Measurements from ENCODE around the gene CENPO.

DNA sequence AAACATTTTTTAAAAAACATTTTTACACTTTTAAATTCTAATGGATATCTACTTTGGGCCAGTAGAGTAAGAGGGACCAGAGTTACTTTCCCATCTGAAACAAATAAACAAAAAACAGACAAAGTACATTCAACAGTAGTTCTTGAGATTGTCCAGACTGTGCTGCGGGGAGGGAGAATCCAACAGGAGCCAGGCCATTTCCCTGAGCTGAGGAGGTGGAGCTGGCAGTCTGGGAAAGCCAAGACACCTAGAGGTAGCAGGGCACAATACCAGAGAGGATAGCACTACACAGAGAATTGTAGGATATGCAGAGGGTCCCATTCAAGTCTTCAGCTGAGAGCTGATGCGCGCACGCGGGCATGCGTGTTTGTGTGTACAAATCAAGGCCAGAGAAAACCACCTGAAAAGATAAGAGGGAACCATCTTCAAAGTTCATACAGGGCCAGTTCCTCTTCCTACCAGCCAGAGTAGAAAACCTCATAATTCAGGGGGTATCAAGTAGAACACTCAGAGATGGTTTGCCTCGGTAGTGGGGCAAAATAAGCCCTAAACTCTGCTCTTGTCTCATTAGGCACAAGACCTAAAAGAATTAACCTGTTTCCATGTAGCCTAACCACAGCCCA is 44.0 kb upstream of the CENPO start:
- TF ChIP-seq ZNF274 (IDR thresholded peaks at IDR 0.05; ENCODE audit: low read depth, low read length) (no peak), YY1 (IDR thresholded peaks at IDR 0.05; ENCODE audit: insufficient read depth, insufficient read length) (no peak), SUZ12 (IDR thresholded peaks at IDR 0.05; ENCODE audit: extremely low read depth, insufficient read depth, insufficient read length) (no peak)
